GM23338 (cell line): ENCODE data around the gene CCNB1IP1. TPM values are rescaled to one million over a fixed set of nuclear protein-coding genes. Genes with fewer than 3 reads are reported as not detected.

Experiments
- ATAC-seq: fragments of 200-7000 bp; cut with Tn5 transposase; 3 replicates; pipeline ENCODE4 v1.9.1; 2020
- DNase-seq: peaks from one replicate; pipeline ENCODE4 v3.0.0-alpha.2; 2015; ENCODE audit warnings: low spot score
- H2AFZ ChIP-seq: fragments of 200-600 bp; sonication (generic); 2 replicates; pipeline ENCODE4 v1.8.0; 2016; ENCODE audit warnings: antibody characterized with exemption, mild to moderate bottlenecking, moderate library complexity
- H3F3A ChIP-seq: fragments of 200-600 bp; sonication (generic); replicated peaks from 2 replicates; pipeline ENCODE4 v1.8.0; 2017; ENCODE audit warnings: antibody characterized with exemption, mixed run types, low read depth
- H3K27ac ChIP-seq: fragments of 200-600 bp; sonication (generic); 2 replicates; pipeline ENCODE4 v1.6.1; 2016; ENCODE audit warnings: low read depth
- H3K27me3 ChIP-seq: fragments of 200-600 bp; sonication (generic); 2 replicates; pipeline ENCODE4 v1.8.0; 2016; ENCODE audit warnings: mild to moderate bottlenecking, mixed run types, moderate library complexity; ENCODE audit not compliant: insufficient read depth
- H3K36me3 ChIP-seq: fragments of 200-600 bp; sonication (generic); 2 replicates; pipeline ENCODE4 v1.8.0; 2016; ENCODE audit warnings: mild to moderate bottlenecking; ENCODE audit not compliant: insufficient read depth
- H3K4me1 ChIP-seq: fragments of 200-600 bp; sonication (generic); 2 replicates; pipeline ENCODE4 v1.8.0; 2016; ENCODE audit warnings: mild to moderate bottlenecking, moderate library complexity; ENCODE audit not compliant: insufficient read depth
- H3K4me2 ChIP-seq: fragments of 200-600 bp; sonication (generic); 2 replicates; pipeline ENCODE4 v1.7.1; 2017; ENCODE audit warnings: mixed run types
- H3K4me3 ChIP-seq: fragments of 200-600 bp; sonication (generic); 2 replicates; pipeline ENCODE4 v1.6.1; 2016; ENCODE audit warnings: mixed run types
- H3K79me2 ChIP-seq: fragments of 200-600 bp; sonication (generic); replicated peaks from 2 replicates; pipeline ENCODE4 v1.8.0; 2017; ENCODE audit warnings: mild to moderate bottlenecking; ENCODE audit not compliant: insufficient read depth
- H3K9me2 ChIP-seq: fragments of 200-600 bp; sonication (generic); 2 replicates; pipeline ENCODE4 v1.8.0; 2017; ENCODE audit not compliant: insufficient read depth
- H4K20me1 ChIP-seq: fragments of 200-600 bp; sonication (generic); replicated peaks from 2 replicates; pipeline ENCODE4 v1.8.0; 2017; ENCODE audit warnings: mild to moderate bottlenecking; ENCODE audit not compliant: insufficient read depth
- H3K27ac Mint-ChIP-seq: 2 replicates; pipeline ENCODE4 v1.8.0; 2020; ENCODE audit warnings: inconsistent platforms, mild to moderate bottlenecking, moderate library complexity, mixed read lengths
- H3K27me3 Mint-ChIP-seq: 3 replicates; pipeline ENCODE4 v1.8.0; 2022; ENCODE audit warnings: low read depth, mild to moderate bottlenecking, moderate library complexity, mixed read lengths, inconsistent platforms; ENCODE audit not compliant: insufficient read depth, poor library complexity
- H3K36me3 Mint-ChIP-seq: 3 replicates; pipeline ENCODE4 v1.8.0; 2021; ENCODE audit warnings: low read depth, mild to moderate bottlenecking, inconsistent platforms, moderate library complexity, mixed read lengths
- H3K4me1 Mint-ChIP-seq: 3 replicates; pipeline ENCODE4 v1.8.0; 2020; ENCODE audit warnings: mild to moderate bottlenecking, inconsistent platforms, mixed read lengths
- H3K4me3 Mint-ChIP-seq: 3 replicates; pipeline ENCODE4 v1.8.0; 2021; ENCODE audit warnings: moderate library complexity, mild to moderate bottlenecking, inconsistent platforms, mixed read lengths
- H3K9me3 Mint-ChIP-seq: 3 replicates; pipeline ENCODE4 v1.8.0; 2020; ENCODE audit warnings: moderate library complexity, mild to moderate bottlenecking, inconsistent platforms, mixed read lengths
- CREB1 ChIP-seq: fragments of 250-450 bp; sonication (Bioruptor Pico); IDR thresholded peaks from 2 replicates; pipeline ENCODE4 v1.5.0; 2020; ENCODE audit warnings: low read depth, mild to moderate bottlenecking, moderate library complexity
- ETS1 ChIP-seq: IDR thresholded peaks from 2 replicates; pipeline ENCODE4 v1.6.1; 2016; ENCODE audit warnings: antibody characterized with exemption
- EZH2 ChIP-seq: fragments of 200-600 bp; sonication (generic); IDR thresholded peaks from one replicate; pipeline ENCODE4 v1.8.0; 2017; ENCODE audit warnings: antibody characterized with exemption, mild to moderate bottlenecking, low read depth; ENCODE audit not compliant: unreplicated experiment
- EZH2phosphoT487 ChIP-seq: fragments of 200-600 bp; sonication (generic); IDR thresholded peaks from one replicate; pipeline ENCODE4 v1.8.1; 2018; ENCODE audit warnings: antibody characterized with exemption; ENCODE audit not compliant: unreplicated experiment
- JUNB ChIP-seq: IDR thresholded peaks from one replicate; pipeline ENCODE4 v1.6.1; 2016; ENCODE audit warnings: antibody characterized with exemption; ENCODE audit not compliant: unreplicated experiment
- NANOG ChIP-seq: IDR thresholded peaks from 2 replicates; pipeline ENCODE4 v1.6.1; 2016; ENCODE audit warnings: antibody characterized with exemption, borderline replicate concordance
- POLR2AphosphoS5 ChIP-seq: IDR thresholded peaks from 2 replicates; pipeline ENCODE4 v1.6.1; 2016; ENCODE audit warnings: antibody characterized with exemption, low read depth
- STAT1 ChIP-seq: IDR thresholded peaks from one replicate; pipeline ENCODE4 v1.6.1; 2016; ENCODE audit warnings: antibody characterized with exemption; ENCODE audit not compliant: unreplicated experiment
- ZNF114 ChIP-seq: fragments of 250-450 bp; sonication (Bioruptor Pico); IDR thresholded peaks from 2 replicates; pipeline ENCODE4 v1.5.0; 2020; ENCODE audit warnings: mild to moderate bottlenecking, moderate library complexity
- ZNF331 ChIP-seq: fragments of 250-450 bp; sonication (Bioruptor Pico); IDR thresholded peaks from 2 replicates; pipeline ENCODE4 v1.5.0; 2020; ENCODE audit warnings: low read depth, mild to moderate bottlenecking, moderate library complexity
- polyA plus RNA-seq: library from polyadenylated mRNA; unstranded; fragments of >200 nt; fragmentation: Nextera tagmentation; extraction: Ambion mirVana; gene quantifications from 2 replicates; pipeline ENCODE4 v1.2.1, GENCODE V29; 2016
- total RNA-seq: library from RNA; depleted of rRNA; stranded (reverse); fragments of >200 nt; shearing (Covaris generic); gene quantifications from 2 replicates; pipeline ENCODE4 v1.2.3, GENCODE V29; 2014
- TF ChIP-seq, protein P1 (sequence below), 2 experiments: fragments of 200-600 bp in 1 of 2; sonication (generic) in 1 of 2; conservative IDR thresholded peaks; 2 replicates each; pipeline versions ENCODE4 v1.5.1 to v1.6.1; 2016 to 2017; ENCODE audit warnings: antibody characterized with exemption in 2 of 2, low read depth in 2 of 2, mild to moderate bottlenecking in 2 of 2, moderate library complexity in 1 of 2
- TF ChIP-seq, protein P2 (sequence below): fragments of 250-450 bp; sonication (Bioruptor Pico); IDR thresholded peaks from 2 replicates; pipeline ENCODE4 v1.5.0; 2020; ENCODE audit warnings: mild to moderate bottlenecking, moderate library complexity
- TF ChIP-seq, protein P3 (sequence below): IDR thresholded peaks from one replicate; pipeline ENCODE4 v1.6.1; 2018; ENCODE audit warnings: antibody characterized with exemption; ENCODE audit not compliant: unreplicated experiment

The CCNB1IP1 gene
- total and polyA plus RNA-seq, 2 experiments from 2014 or later, result 108 to 254 TPM

DNA sequence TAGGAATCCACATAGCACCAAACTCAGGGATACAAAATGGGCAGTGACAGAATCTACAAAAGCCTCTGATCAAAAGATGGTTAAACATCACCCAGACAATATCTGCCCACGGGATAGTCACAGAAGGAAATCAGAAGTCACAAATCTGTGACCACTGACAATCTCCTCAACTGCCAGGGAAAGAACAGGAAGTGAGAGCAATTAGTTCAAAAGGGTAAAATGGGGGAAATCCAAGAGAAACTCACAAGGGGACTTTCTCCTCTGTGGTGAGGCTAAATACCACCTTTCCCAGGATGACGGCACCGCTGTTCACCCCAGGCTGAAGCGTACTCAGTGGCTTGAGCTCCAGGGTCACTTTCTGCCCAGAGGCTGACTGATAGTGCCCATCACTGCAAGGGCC is 38.0 kb downstream of the CCNB1IP1 start:
- no peaks in the 10 kb centered on the region for H3K9me3 Mint-ChIP-seq
- H3K4me1 Mint-ChIP-seq, result no peaks in the 10 kb centered on the region
- H3K27me3 Mint-ChIP-seq, result no peaks in the 10 kb centered on the region
- H3K4me3 Mint-ChIP-seq, result no peak overlapping the region
- Histone ChIP-seq H3K79me2 (no peaks in the 10 kb centered on the region), H4K20me1 (0 out of 2 replicates have a peak, but pooled peaks cover 3% of the 10 kb centered on the region), H3K4me1 (no peaks in the 10 kb centered on the region), H3K27ac (no peak overlapping the region), H3K9me2 (no peaks in the 10 kb centered on the region), H3F3A (no peaks in the 10 kb centered on the region), H3K4me2 (no peak overlapping the region), H3K36me3 (peaks cover 32% of the 10 kb centered on the region), H3K4me3 (no peak overlapping the region), H3K27me3 (no peaks in the 10 kb centered on the region), H2AFZ (no peak overlapping the region)
- H3K36me3 Mint-ChIP-seq, result peaks cover 49% of the 10 kb centered on the region
- TF ChIP-seq EZH2phosphoT487 (no peak), ZNF331 (CRISPR knock-in tag) (no peak), ZNF114 (no peak), JUNB (no peak), STAT1 (no peak), CREB1 (CRISPR knock-in tag) (no peak), POLR2AphosphoS5 (no peak), NANOG (no peak), EZH2 (no peak), ETS1 (no peak)
- TF ChIP-seq, protein P1, sequence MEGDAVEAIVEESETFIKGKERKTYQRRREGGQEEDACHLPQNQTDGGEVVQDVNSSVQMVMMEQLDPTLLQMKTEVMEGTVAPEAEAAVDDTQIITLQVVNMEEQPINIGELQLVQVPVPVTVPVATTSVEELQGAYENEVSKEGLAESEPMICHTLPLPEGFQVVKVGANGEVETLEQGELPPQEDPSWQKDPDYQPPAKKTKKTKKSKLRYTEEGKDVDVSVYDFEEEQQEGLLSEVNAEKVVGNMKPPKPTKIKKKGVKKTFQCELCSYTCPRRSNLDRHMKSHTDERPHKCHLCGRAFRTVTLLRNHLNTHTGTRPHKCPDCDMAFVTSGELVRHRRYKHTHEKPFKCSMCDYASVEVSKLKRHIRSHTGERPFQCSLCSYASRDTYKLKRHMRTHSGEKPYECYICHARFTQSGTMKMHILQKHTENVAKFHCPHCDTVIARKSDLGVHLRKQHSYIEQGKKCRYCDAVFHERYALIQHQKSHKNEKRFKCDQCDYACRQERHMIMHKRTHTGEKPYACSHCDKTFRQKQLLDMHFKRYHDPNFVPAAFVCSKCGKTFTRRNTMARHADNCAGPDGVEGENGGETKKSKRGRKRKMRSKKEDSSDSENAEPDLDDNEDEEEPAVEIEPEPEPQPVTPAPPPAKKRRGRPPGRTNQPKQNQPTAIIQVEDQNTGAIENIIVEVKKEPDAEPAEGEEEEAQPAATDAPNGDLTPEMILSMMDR (conservative IDR thresholded peaks at IDR 0.05; ENCODE audit: low read depth in 2 of 2), result no peak
- TF ChIP-seq, protein P2, sequence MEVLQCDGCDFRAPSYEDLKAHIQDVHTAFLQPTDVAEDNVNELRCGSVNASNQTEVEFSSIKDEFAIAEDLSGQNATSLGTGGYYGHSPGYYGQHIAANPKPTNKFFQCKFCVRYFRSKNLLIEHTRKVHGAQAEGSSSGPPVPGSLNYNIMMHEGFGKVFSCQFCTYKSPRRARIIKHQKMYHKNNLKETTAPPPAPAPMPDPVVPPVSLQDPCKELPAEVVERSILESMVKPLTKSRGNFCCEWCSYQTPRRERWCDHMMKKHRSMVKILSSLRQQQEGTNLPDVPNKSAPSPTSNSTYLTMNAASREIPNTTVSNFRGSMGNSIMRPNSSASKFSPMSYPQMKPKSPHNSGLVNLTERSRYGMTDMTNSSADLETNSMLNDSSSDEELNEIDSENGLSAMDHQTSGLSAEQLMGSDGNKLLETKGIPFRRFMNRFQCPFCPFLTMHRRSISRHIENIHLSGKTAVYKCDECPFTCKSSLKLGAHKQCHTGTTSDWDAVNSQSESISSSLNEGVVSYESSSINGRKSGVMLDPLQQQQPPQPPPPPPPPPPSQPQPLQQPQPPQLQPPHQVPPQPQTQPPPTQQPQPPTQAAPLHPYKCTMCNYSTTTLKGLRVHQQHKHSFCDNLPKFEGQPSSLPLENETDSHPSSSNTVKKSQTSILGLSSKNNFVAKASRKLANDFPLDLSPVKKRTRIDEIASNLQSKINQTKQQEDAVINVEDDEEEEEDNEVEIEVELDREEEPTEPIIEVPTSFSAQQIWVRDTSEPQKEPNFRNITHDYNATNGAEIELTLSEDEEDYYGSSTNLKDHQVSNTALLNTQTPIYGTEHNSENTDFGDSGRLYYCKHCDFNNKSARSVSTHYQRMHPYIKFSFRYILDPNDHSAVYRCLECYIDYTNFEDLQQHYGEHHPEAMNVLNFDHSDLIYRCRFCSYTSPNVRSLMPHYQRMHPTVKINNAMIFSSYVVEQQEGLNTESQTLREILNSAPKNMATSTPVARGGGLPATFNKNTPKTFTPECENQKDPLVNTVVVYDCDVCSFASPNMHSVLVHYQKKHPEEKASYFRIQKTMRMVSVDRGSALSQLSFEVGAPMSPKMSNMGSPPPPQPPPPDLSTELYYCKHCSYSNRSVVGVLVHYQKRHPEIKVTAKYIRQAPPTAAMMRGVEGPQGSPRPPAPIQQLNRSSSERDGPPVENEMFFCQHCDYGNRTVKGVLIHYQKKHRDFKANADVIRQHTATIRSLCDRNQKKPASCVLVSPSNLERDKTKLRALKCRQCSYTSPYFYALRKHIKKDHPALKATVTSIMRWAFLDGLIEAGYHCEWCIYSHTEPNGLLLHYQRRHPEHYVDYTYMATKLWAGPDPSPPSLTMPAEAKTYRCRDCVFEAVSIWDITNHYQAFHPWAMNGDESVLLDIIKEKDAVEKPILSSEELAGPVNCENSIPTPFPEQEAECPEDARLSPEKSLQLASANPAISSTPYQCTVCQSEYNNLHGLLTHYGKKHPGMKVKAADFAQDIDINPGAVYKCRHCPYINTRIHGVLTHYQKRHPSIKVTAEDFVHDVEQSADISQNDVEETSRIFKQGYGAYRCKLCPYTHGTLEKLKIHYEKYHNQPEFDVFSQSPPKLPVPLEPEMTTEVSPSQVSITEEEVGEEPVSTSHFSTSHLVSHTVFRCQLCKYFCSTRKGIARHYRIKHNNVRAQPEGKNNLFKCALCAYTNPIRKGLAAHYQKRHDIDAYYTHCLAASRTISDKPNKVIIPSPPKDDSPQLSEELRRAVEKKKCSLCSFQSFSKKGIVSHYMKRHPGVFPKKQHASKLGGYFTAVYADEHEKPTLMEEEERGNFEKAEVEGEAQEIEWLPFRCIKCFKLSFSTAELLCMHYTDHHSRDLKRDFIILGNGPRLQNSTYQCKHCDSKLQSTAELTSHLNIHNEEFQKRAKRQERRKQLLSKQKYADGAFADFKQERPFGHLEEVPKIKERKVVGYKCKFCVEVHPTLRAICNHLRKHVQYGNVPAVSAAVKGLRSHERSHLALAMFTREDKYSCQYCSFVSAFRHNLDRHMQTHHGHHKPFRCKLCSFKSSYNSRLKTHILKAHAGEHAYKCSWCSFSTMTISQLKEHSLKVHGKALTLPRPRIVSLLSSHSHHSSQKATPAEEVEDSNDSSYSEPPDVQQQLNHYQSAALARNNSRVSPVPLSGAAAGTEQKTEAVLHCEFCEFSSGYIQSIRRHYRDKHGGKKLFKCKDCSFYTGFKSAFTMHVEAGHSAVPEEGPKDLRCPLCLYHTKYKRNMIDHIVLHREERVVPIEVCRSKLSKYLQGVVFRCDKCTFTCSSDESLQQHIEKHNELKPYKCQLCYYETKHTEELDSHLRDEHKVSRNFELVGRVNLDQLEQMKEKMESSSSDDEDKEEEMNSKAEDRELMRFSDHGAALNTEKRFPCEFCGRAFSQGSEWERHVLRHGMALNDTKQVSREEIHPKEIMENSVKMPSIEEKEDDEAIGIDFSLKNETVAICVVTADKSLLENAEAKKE (CRISPR knock-in tag), result no peak
- TF ChIP-seq, protein P3, sequence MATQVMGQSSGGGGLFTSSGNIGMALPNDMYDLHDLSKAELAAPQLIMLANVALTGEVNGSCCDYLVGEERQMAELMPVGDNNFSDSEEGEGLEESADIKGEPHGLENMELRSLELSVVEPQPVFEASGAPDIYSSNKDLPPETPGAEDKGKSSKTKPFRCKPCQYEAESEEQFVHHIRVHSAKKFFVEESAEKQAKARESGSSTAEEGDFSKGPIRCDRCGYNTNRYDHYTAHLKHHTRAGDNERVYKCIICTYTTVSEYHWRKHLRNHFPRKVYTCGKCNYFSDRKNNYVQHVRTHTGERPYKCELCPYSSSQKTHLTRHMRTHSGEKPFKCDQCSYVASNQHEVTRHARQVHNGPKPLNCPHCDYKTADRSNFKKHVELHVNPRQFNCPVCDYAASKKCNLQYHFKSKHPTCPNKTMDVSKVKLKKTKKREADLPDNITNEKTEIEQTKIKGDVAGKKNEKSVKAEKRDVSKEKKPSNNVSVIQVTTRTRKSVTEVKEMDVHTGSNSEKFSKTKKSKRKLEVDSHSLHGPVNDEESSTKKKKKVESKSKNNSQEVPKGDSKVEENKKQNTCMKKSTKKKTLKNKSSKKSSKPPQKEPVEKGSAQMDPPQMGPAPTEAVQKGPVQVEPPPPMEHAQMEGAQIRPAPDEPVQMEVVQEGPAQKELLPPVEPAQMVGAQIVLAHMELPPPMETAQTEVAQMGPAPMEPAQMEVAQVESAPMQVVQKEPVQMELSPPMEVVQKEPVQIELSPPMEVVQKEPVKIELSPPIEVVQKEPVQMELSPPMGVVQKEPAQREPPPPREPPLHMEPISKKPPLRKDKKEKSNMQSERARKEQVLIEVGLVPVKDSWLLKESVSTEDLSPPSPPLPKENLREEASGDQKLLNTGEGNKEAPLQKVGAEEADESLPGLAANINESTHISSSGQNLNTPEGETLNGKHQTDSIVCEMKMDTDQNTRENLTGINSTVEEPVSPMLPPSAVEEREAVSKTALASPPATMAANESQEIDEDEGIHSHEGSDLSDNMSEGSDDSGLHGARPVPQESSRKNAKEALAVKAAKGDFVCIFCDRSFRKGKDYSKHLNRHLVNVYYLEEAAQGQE, result no peak
- DNase-seq (no peak), ATAC-seq (no peak)
- H3K27ac Mint-ChIP-seq, result no peak overlapping the region
